B cell (primary cell): ENCODE results near the gene PPP1R16B. TPM values are rescaled to one million over a fixed set of nuclear protein-coding genes. Genes with fewer than 3 reads are reported as not detected.

Experiments used
- ATAC-seq: fragments of 200-7000 bp; cut with Tn5 transposase; one replicate; pipeline ENCODE4 v1.10.0; 2021; ENCODE audit warnings: low read depth, mild to moderate bottlenecking, moderate number of reproducible peaks, moderate library complexity
- CTCF ChIA-PET: fragments of 350-600 bp; sonication (Branson Sonifier 250); formaldehyde crosslinking; loops from one replicate; lab custom pipeline; 2021; ENCODE audit warnings: antibody characterized with exemption, inconsistent platforms; lab: Charles Lee
- POLR2A ChIA-PET: fragments of 350-600 bp; sonication (Branson Sonifier 250); formaldehyde crosslinking; loops from one replicate; lab custom pipeline; 2021; ENCODE audit warnings: antibody characterized with exemption; lab: Charles Lee
- DNase-seq: peaks from one replicate; pipeline ENCODE4 v3.0.0; 2013
- H2AFZ ChIP-seq: 2 replicates; pipeline ENCODE4 v1.6.1; 2012; ENCODE audit warnings: mild to moderate bottlenecking, low read depth, low read length; ENCODE audit not compliant: insufficient read depth, poor library complexity, severe bottlenecking
- H3K27ac ChIP-seq, 2 donors: 1 replicate in 1 of 2; 2 replicates in 1 of 2; pipeline ENCODE4 v1.5.1; 2012 to 2013; ENCODE audit warnings: low read length in 2 of 2, mild to moderate bottlenecking in 2 of 2, moderate library complexity in 1 of 2
- H3K27me3 ChIP-seq, 4 experiments: fragments of 200-600 bp in 1 of 4; sonication (generic) in 1 of 4; replicated peaks in 1 of 4; 1 replicate in 2 of 4; 2 replicates in 2 of 4; pipeline versions ENCODE4 v1.6.1 to v1.7.0; 2013 to 2016; ENCODE audit warnings: low read length in 3 of 4, mild to moderate bottlenecking in 2 of 4, mixed read lengths in 1 of 4, moderate library complexity in 1 of 4; ENCODE audit not compliant: insufficient read depth in 4 of 4, control insufficient read depth in 3 of 4; ENCODE audit errors: control extremely low read depth in 1 of 4
- H3K36me3 ChIP-seq, 2 experiments: replicated peaks in 1 of 2; 1 replicate in 1 of 2; 2 replicates in 1 of 2; pipeline versions ENCODE4 v1.6.1 to v1.7.1; 2013; ENCODE audit warnings: low read length in 1 of 2; ENCODE audit not compliant: insufficient read depth in 2 of 2, control insufficient read depth in 1 of 2; ENCODE audit errors: control extremely low read depth in 1 of 2, extremely low read depth in 1 of 2
- H3K4me1 ChIP-seq, 2 donors: fragments of 200-600 bp in 1 of 2; sonication (generic) in 1 of 2; 1 replicate in 1 of 2; 2 replicates in 1 of 2; pipeline versions ENCODE4 v1.5.1 to v1.6.1; 2013 to 2017; ENCODE audit warnings: low read length in 2 of 2; ENCODE audit not compliant: control insufficient read depth in 2 of 2, insufficient read depth in 2 of 2
- H3K4me2 ChIP-seq: replicated peaks from 2 replicates; pipeline ENCODE3; 2012; ENCODE audit warnings: mild to moderate bottlenecking, low read depth, low read length; ENCODE audit not compliant: poor library complexity, severe bottlenecking
- H3K4me3 ChIP-seq, 5 experiments: fragments of 200-600 bp in 1 of 5; sonication (generic) in 1 of 5; 1 replicate in 3 of 5; 2 replicates in 2 of 5; pipeline versions ENCODE4 v1.5.1 to v1.7.0; 2011 to 2016; ENCODE audit warnings: low read length in 4 of 5, mild to moderate bottlenecking in 4 of 5, low read depth in 2 of 5, control low read depth in 1 of 5, moderate library complexity in 1 of 5; ENCODE audit not compliant: insufficient read depth in 1 of 5; ENCODE audit errors: control extremely low read depth in 1 of 5, extremely low read depth in 1 of 5
- H3K79me2 ChIP-seq: fragments of 200-600 bp; sonication (generic); one replicate; pipeline ENCODE4 v1.6.0; 2016; ENCODE audit warnings: low read length; ENCODE audit not compliant: control insufficient read depth, insufficient read depth
- H3K9ac ChIP-seq: fragments of 200-600 bp; sonication (generic); 2 replicates; pipeline ENCODE4 v1.6.1; 2017; ENCODE audit warnings: mild to moderate bottlenecking, low read length, moderate library complexity
- H3K9me3 ChIP-seq, 3 donors: one replicate each; pipeline versions ENCODE4 v1.6.1 to v1.7.1; 2013; ENCODE audit warnings: low read length in 2 of 3; ENCODE audit not compliant: control insufficient read depth in 2 of 3, insufficient read depth in 1 of 3; ENCODE audit errors: control extremely low read depth in 1 of 3
- H4K20me1 ChIP-seq: 2 replicates; pipeline ENCODE4 v1.6.0; 2012; ENCODE audit warnings: mild to moderate bottlenecking, low read length; ENCODE audit not compliant: insufficient read depth, control insufficient read depth, poor library complexity, severe bottlenecking
- H3K27ac Mint-ChIP-seq: one replicate; pipeline ENCODE4 v1.8.0; 2021; ENCODE audit warnings: mixed read lengths
- H3K27me3 Mint-ChIP-seq: one replicate; pipeline ENCODE4 v1.8.0; 2021; ENCODE audit warnings: mixed read lengths
- H3K4me1 Mint-ChIP-seq: one replicate; pipeline ENCODE4 v1.8.0; 2021; ENCODE audit warnings: mixed read lengths
- H3K4me3 Mint-ChIP-seq: one replicate; pipeline ENCODE4 v1.8.0; 2021; ENCODE audit warnings: mixed read lengths
- H3K9me3 Mint-ChIP-seq: one replicate; pipeline ENCODE4 v1.8.0; 2022; ENCODE audit warnings: mixed read lengths; ENCODE audit not compliant: insufficient read depth
- CTCF ChIP-seq: fragments of 200-600 bp; IDR thresholded peaks from one replicate; pipeline ENCODE4 v1.8.0; 2022; ENCODE audit warnings: antibody characterized with exemption, mild to moderate bottlenecking
- EZH2 ChIP-seq: IDR thresholded peaks from 2 replicates; pipeline ENCODE4 v1.6.1; 2012; ENCODE audit warnings: borderline replicate concordance, low read depth, mild to moderate bottlenecking, moderate library complexity, low read length; ENCODE audit not compliant: insufficient read depth, poor library complexity, severe bottlenecking
- WGBS: methylation state at CpG from one replicate; pipeline ENCODE4 v1.1.5; 2013; ENCODE audit warnings: missing lambda C conversion rate; ENCODE audit not compliant: insufficient coverage; 5-methylcytosine and 5-hydroxymethylcytosine counted together
- intact Hi-C: fragments of 100-400 bp; cut with micrococcal nuclease; formaldehyde crosslinking; loops from one replicate; pipeline ENCODE4 v1.10.0; 2022
- polyA plus RNA-seq: library from polyadenylated mRNA; depleted of rRNA; stranded (reverse); fragments of >200 nt; gene quantifications from 2 replicates; pipeline ENCODE4 v1.2.3, GENCODE V29; 2012
- total RNA-seq, 2 donors: library from RNA; stranded (reverse); fragments of 120-200 nt in 1 of 2; gene quantifications; 1 replicate in 1 of 2; 2 replicates in 1 of 2; pipeline versions ENCODE4 v1.2.3 to v1.2.4, GENCODE V29; 2013 to 2022

PPP1R16B gene
- total and polyA plus RNA-seq, 2 donors (not counting 1 experiment from before 2014, with no cell fraction given): 58.8 to 108 TPM

DNA sequence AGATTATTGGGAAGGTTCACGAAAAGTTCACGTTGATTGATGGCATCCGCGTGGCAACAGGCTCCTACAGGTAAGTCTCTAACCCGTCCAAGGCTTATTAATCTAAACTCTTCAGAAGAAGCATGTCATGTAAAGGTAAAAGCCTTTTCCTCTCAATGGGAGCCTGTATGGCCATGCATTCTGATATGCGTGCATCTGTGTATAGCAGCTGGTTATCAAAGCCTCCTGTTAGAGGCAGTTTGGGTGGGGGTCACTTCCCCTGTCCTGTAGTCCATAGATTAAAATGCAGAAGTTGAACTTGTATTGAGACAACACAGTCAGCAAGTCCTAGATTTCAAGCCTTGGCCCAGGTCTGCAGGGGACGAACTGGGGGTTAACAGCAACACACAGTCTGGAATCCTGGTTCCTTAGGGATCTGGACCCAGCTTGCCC lies 142.4 kb downstream of the PPP1R16B start:
- intact Hi-C loops: no loop called here

DNA sequence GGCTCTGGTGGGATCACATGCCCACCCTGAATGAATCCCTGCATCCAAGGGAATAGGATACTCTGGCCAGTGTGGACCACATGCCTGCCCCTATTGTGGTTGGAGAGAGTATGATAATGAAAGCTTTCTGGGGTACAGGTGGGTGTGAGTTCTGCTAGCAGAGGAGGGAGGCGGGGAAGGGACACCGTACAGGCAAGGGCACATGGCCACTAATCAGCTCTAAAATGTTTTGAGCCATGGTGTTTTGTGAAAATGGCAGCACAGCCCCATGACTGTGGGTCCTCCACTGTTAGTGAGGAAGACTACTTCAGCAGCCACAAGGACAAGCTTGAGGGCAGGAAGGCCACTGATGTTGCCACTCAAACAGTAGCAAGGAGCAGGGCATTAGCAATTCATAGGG lies 144.8 kb downstream of the PPP1R16B start:
- Histone ChIP-seq H3K4me3 (no peak overlapping the region), H3K9me3 (no peaks in the 10 kb centered on the region), H3K9ac (no peak overlapping the region), H2AFZ (no peak overlapping the region), H3K4me1 (no peaks in the 10 kb centered on the region), H3K79me2 (no peaks in the 10 kb centered on the region), H3K27me3 (no peaks in the 10 kb centered on the region), H4K20me1 (no peaks in the 10 kb centered on the region), H3K27ac (no peak overlapping the region), H3K36me3 (no peaks in the 10 kb centered on the region), H3K4me2 (no peak overlapping the region)
- ChIA-PET POLR2A (no interaction called here), CTCF (interaction anchor here (0.6 kb wide), 1 partner anchor 33 kb away, joined by 4 read pairs; no protein-coding TSS in a partner anchor)
- ATAC-seq (no peak), DNase-seq (no peak)
- WGBS: 92% methylated on average over 2 of the region's 2 CpGs
- Mint-ChIP-seq H3K9me3 (no peaks in the 10 kb centered on the region), H3K27me3 (no peaks in the 10 kb centered on the region), H3K27ac (no peak overlapping the region), H3K4me3 (no peak overlapping the region), H3K4me1 (no peaks in the 10 kb centered on the region)
- intact Hi-C loops: no loop called here
- no peak for TF ChIP-seq EZH2
- no peak for TF ChIP-seq CTCF

More for the DNA sequence above, 142.4 kb downstream of the PPP1R16B start:
- no peak for DNase-seq
- no peak overlapping the region for H3K4me2 ChIP-seq
- no peaks in the 10 kb centered on the region for H3K4me1 ChIP-seq
- no peaks in the 10 kb centered on the region for H4K20me1 ChIP-seq
- no peaks in the 10 kb centered on the region for H3K9me3 ChIP-seq
- ChIA-PET CTCF (no interaction called here), POLR2A (no interaction called here)
- H3K9ac ChIP-seq: no peak overlapping the region
- H3K9me3 Mint-ChIP-seq: no peaks in the 10 kb centered on the region
- no peak for ATAC-seq
- TF ChIP-seq EZH2: no peak
- no peak for TF ChIP-seq CTCF
- no peaks in the 10 kb centered on the region for H3K79me2 ChIP-seq
- no peak overlapping the region for H3K27ac ChIP-seq
- H3K36me3 ChIP-seq: peaks cover 0 to 1% of the 10 kb centered on the region in 2 experiments
- no peak overlapping the region for H3K4me3 ChIP-seq
- H3K4me1 Mint-ChIP-seq: no peaks in the 10 kb centered on the region
- no peaks in the 10 kb centered on the region for H3K27me3 ChIP-seq
- no peaks in the 10 kb centered on the region for H3K27me3 Mint-ChIP-seq
- 76% methylated on average over 6 of the region's 7 CpGs for WGBS
- H3K27ac Mint-ChIP-seq: no peak overlapping the region
- H3K4me3 Mint-ChIP-seq: no peak overlapping the region
- no peak overlapping the region for H2AFZ ChIP-seq
